ENCODE measurements around the gene SIAH1.

DNA sequence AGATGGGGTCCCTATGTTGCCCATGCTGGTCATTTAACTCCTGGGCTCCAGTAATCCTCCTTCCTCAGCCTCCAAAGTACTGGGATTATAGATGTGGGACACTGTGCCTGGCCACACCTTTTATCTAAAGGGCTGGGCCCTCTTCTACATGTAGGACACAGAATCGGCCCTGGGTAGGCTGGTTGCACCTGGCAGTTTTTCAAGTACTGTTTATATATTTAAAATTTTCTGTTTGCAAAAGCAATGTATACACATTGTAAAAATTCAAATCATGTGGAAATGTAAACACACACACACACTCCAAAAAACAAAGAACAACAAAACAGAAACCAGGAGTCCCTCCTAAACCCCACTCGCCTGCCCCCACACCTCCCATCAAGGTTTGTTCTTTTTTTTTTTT, 28.1 kb upstream of the SIAH1 start:
- TF ChIP-seq, protein P1, sequence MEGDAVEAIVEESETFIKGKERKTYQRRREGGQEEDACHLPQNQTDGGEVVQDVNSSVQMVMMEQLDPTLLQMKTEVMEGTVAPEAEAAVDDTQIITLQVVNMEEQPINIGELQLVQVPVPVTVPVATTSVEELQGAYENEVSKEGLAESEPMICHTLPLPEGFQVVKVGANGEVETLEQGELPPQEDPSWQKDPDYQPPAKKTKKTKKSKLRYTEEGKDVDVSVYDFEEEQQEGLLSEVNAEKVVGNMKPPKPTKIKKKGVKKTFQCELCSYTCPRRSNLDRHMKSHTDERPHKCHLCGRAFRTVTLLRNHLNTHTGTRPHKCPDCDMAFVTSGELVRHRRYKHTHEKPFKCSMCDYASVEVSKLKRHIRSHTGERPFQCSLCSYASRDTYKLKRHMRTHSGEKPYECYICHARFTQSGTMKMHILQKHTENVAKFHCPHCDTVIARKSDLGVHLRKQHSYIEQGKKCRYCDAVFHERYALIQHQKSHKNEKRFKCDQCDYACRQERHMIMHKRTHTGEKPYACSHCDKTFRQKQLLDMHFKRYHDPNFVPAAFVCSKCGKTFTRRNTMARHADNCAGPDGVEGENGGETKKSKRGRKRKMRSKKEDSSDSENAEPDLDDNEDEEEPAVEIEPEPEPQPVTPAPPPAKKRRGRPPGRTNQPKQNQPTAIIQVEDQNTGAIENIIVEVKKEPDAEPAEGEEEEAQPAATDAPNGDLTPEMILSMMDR (IDR thresholded peaks at IDR 0.05; ENCODE audit: poor library complexity, severe bottlenecking), result no peak
- TF ChIP-seq RAD21 (conservative IDR thresholded peaks at IDR 0.05) (no peak), POLR2AphosphoS5 (IDR thresholded peaks at IDR 0.05) (no peak), SMC3 (conservative IDR thresholded peaks at IDR 0.05; ENCODE audit: poor library complexity) (no peak), EZH2 (IDR thresholded peaks at IDR 0.05; ENCODE audit: borderline replicate concordance, insufficient read depth, low read length, poor library complexity, severe bottlenecking) (no peak), EP300 (conservative IDR thresholded peaks at IDR 0.05; ENCODE audit: poor library complexity, severe bottlenecking) (no peak)

Measured in neural cell (in vitro differentiated cells).